GM12873 (cell line): ENCODE results near the gene KMO.

Experiments used
- CTCF ChIP-seq: IDR thresholded peaks from 2 replicates; pipeline ENCODE4 v1.5.1; 2012; ENCODE audit warnings: low read depth, mild to moderate bottlenecking, moderate library complexity, low read length, control low read depth; ENCODE audit not compliant: insufficient read depth; ENCODE audit errors: missing control alignments

Gene KMO

DNA sequence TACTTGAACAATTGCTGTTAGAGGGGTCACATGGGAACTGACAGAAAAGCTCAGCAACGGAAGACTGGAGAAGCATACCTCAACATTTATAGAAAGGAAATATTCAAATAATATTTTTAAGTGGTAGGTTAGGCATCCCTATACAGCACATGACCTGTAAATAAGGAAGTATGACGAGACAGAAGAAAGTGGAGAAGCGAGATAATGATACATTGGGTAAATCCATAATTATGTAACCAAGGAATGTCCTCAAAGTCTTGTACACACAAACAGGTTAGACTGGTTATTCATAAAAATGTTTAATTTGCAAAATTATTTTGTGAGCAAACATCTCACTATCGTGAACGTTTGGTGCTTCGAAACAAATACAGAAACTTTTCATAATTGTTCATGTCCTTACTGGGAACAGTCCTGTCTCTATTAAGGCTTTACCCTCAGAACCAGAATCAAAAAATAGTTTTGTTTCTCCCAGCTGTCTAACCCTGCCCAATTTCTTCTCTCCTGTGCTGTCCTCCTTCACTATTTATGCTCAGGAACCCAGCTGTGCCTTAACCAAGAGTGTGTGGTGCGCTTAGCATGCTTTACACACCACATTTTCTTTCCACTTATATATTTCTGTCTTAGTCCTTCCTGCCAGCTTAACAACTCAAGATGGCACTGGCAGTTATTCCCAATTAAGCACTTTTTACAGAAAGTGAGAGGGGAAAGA, 10.2 kb downstream of the KMO start:
- TF ChIP-seq CTCF, result no peak

GRCh38 chr1:241548008-241548407, 15.8 kb downstream of the KMO start:
- TF ChIP-seq CTCF, result no peak

GRCh38 chr1:241550318-241550717, 18.1 kb downstream of the KMO start:
- no peak for TF ChIP-seq CTCF

- TF ChIP-seq CTCF, result no peak
These were observed 19.8 kb downstream of the KMO start for GRCh38 chr1:241551759-241552638.

- TF ChIP-seq CTCF, result no peak
These were observed 21.9 kb downstream of the KMO start for GRCh38 chr1:241553886-241554592.

- TF ChIP-seq CTCF, result no peak
These were observed 23.3 kb downstream of the KMO start for GRCh38 chr1:241555526-241555925.

GRCh38 chr1:241557031-241557430, 24.9 kb downstream of the KMO start:
- no peak for TF ChIP-seq CTCF
